ENCODE data around the gene TIMM17A.
A peak's percentile ranks its signal among the peaks of the same experiment; 100 is the strongest.

The TIMM17A gene

GRCh38 chr1:201983380-201983805, 28.1 kb downstream of the TIMM17A start:
- DNase-seq (ENCODE audit: low read depth) = no peak

GRCh38 chr1:201984446-201984845, 29.1 kb downstream of the TIMM17A start:
- no peak for DNase-seq (ENCODE audit: low read depth)

GRCh38 chr1:201985355-201985754, 30.1 kb downstream of the TIMM17A start:
- no peak for DNase-seq (ENCODE audit: low read depth)

DNA sequence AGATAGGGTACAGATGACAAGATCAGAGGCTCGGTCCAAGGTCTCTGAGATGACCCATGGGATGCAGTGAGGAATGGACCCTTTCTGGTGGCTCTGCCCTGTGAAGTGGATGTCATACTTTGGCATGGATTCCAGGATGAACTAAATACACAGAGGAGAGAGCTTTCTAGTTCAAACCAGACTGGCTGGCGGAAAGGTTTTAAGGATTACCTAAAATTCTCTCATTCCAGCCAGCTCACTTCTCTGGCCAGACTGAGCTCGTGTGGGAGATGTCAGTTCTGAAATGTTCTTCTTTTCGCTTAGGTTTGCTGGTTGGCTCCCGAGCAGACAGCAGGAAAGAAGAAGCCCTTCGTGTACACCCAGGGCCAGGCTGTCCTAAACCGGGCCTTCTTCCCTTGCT, 33.3 kb downstream of the TIMM17A start:
- DNase-seq (ENCODE audit: low read depth) = no peak

DNA sequence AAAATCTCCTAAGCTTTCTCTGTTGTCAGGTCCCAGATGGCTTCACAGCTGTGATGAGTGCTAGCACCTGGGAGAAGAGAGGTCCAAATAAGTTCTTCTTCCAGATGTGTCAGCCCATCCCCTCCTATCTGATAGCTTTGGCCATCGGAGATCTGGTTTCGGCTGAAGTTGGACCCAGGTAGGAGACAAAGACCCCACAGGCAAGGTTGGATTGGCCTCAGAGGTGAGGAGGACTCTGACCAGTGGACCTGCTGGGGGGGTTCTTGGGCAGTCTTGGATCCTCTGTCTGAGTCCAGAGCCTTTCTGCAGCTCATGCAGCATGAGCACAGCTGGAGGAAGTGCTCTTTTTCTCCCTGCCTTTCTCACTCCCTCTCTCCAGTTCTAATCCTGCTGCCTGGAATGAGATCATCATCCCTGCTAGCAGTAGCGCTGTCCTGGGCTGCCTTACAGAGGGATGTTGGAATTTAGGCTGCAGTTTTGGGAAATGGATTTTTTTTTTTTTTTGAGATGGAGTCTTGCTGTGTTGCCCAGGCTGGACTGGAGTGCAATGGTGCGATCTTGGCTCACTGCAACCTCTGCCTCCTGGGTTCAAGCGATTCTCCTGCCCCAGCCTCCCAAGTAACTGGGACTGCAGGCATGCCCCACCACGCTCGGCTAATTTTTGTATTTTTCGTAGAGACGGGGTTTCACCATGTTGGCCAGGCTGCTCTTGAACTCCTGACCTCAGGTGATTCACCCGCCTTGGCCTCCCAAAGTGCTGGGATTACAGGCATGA, 34.2 kb downstream of the TIMM17A start:
- no peak for DNase-seq (ENCODE audit: low read depth)

DNA sequence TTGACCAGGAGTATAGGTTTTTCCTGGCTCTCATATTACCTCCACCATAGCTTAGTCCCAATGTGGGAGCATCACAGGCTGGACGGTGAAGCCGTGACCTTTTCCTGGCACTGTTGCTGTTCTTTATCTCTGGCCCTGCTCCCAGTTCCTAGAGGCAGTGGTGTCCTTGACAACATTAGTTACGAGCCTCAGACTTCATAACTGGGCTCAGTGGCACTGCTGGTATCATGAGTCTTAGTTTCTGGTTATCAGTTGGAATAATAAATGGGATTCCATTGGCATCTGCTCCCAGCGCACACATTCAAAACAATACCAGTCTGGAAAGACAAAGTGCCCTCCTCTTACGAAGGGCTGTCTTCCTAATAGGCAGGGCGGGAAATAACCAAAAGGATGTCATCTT, 35.1 kb downstream of the TIMM17A start:
- DNase-seq (ENCODE audit: low read depth) = no peak

DNA sequence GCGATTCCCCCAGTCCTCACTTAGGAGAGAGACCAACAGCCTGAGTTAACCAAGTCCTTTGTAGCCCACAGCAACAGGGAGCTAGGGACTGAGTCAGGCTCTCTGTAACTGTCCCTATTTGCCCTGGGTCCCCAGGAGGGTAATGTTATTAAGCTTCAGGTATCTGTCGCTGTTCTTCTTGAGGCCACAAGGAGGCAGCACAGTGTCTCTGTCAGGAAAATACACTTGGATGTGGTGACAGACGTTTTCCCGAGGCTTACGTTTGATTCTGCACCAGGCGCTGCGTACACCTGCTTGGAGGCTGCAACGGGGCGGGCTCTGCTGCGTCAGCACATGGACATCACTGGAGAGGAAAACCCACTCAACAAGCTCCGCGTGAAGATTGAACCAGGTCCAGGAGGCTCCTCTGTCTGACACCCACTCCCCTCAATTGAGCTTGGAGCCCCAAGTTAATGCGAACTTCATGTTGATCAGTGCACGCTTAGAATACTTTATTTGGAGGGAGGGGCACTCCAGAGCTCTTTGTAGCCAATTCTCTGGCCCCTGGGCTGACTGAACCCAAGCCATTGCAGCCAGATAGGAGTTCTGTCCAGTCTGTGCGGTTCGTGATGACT, 44.4 kb downstream of the TIMM17A start:
- peak; percentile 71 for DNase-seq (ENCODE audit: low read depth)

DNA sequence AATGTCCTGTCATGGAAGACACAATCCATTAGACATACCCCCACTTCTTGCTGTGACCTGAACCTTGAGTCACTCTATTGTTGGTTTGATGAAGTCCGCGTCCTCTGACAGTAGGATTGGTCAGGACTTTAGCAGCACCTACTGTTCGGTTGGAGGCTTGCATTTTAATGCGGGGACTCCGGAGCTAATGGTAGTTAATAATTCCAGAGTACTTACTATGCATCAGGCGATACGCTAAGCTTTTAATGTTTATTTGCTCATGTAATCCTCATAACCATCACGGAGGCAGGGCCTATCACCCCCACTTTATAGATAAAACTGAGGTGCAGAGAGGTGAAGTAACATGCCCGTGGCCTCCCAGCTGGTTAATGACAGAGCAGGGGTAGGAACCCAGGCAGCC, 47.2 kb downstream of the TIMM17A start:
- DNase-seq (ENCODE audit: low read depth) = no peak

DNA sequence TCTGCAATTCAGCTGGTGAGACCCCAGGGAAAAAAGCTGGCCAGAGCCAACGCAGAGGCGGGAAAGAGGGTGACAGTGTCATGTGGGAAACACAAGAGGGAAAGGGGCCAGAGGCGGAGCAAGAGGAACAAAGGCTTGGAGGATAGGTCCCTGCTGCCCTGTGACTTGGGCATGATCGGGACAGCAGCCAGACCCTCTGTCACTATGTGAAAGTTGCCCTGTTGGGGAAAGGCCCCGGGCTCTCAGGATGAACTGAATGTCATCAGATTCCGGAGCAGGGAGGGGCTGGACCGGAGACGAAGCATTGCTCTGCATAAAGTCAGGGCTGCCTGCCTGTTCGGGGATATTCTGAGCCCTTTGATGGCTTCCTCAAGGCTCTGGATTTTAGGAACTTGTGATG, 49.4 kb downstream of the TIMM17A start:
- no peak for DNase-seq (ENCODE audit: low read depth)

GRCh38 chr1:202005958-202006357, 50.7 kb downstream of the TIMM17A start:
- DNase-seq (ENCODE audit: low read depth) = peak; percentile 57

- DNase-seq (ENCODE audit: low read depth) = no peak
Measured at GRCh38 chr1:202007304-202007703, 52.0 kb downstream of the TIMM17A start.

GRCh38 chr1:202007805-202008489, 52.6 kb downstream of the TIMM17A start:
- DNase-seq (ENCODE audit: low read depth) = peak; percentile 65

DNA sequence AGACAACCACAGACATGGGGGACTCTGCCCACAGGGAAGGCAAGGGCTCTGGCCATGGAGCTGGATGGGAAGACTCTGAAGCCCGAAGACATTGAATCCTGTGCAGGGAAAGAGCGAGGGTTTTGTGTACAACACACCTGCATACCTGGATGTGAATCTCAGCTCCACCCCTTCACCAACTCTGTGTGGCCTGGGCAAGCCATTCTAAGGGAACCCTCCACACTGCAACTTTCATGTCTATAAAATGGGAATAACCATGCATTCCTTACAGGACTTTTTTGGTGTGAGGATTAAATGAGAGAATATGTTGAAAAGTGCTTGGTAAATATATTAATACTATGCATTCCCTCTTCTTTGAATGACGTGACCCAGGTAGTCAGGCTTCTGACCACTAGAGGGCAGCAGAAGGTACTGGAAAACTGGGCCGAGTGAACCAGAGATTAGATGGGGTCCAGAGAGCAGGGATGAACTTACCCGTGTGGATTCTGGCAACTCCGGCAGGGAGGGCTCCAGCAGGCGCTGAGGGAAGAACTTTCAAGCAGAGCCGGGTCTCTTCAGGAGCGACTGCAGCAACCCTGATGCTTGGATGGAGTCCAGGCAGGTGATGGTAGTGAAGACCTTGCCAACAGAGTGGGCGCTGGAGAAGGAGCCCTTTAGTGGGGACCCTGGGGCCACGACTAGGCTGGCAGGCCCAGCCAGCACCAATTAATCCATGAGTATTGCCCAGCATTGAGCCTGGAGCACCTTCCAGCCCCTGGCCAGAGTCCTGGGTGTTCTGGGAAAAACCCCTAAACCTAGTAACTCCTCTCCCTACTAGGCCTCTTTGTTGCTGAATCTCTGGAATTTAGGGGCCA, 54.2 kb downstream of the TIMM17A start:
- DNase-seq (ENCODE audit: low read depth) = peak; percentile 82

GRCh38 chr1:202010180-202011015, 55.1 kb downstream of the TIMM17A start, which contains the start of gene ELF3:
Gene ELF3 (plus strand): TSS chr1:202010587. CDS start chr1:202011137, 550 bp downstream.
- peak; percentile 30 for DNase-seq (ENCODE audit: low read depth)

- DNase-seq (ENCODE audit: low read depth) = no peak
Measured at GRCh38 chr1:202011994-202012393, 56.7 kb downstream of the TIMM17A start.

DNA sequence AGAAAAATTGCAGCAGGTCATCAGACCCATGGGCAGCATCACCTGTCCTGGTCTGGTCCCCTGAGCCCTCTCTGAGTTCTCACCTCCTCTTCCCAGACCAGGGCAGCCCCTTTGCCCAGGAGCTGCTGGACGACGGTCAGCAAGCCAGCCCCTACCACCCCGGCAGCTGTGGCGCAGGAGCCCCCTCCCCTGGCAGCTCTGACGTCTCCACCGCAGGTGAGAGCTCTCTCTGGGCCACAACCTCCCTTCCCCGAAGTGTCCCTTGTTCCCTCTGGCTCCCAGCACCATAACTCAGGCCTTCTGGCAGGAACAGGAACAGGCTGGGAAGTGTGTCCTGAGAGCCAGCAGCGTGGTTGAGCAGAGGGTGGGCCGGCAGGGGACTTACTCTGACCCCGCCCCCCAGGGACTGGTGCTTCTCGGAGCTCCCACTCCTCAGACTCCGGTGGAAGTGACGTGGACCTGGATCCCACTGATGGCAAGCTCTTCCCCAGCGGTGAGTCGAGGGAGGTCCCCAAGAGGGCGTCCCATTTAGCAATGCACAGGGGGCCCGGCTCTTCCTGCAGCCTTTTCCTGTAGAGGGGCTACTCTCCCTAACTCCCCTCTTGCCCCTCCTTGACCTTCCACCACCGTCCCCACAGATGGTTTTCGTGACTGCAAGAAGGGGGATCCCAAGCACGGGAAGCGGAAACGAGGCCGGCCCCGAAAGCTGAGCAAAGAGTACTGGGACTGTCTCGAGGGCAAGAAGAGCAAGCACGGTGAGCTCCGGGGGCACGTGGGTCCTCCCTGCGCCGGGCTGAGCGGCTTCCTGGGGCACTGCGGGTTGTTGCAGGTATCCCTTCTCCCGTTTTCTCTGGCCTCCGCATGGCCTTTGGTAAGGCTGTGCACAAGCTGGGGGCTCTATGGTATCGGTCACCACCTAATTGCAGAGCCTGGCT, 57.5 kb downstream of the TIMM17A start:
- no peak for DNase-seq (ENCODE audit: low read depth)

DNA sequence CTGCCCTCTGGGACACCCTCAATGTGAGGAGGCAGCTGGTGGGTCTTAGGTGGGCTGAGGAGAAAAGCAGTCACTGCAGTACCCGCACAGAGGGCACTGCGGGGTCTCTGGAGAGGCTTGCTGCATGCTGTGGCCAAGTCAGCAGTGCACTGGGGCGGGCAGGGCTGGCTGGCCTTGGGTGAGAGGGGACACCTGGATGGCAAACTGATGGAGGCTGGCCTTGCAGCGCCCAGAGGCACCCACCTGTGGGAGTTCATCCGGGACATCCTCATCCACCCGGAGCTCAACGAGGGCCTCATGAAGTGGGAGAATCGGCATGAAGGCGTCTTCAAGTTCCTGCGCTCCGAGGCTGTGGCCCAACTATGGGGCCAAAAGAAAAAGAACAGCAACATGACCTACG, 58.3 kb downstream of the TIMM17A start:
- no peak for DNase-seq (ENCODE audit: low read depth)

DNA sequence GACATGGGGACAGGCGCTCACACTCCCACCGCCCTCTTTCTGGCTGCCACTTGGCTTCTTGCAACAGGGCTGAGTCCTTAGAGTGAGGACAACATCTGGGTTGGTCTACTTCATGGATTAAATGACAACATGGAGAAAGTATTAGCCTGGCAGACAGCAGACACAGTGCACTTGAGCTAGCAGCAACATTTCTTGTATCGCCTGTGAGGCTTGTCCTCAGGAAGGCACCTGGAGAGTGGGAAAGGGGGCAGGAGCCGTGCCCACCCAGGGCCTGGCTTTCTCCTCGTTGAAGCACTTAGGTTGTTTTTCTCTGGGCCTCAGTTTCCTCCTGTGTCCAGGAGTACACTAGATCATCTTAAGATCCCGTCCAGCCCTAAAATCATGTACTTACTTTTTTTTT, 58.8 kb downstream of the TIMM17A start:
- DNase-seq (ENCODE audit: low read depth) = no peak

GRCh38 chr1:202014915-202015661, 59.8 kb downstream of the TIMM17A start:
- DNase-seq (ENCODE audit: low read depth) = no peak

DNA sequence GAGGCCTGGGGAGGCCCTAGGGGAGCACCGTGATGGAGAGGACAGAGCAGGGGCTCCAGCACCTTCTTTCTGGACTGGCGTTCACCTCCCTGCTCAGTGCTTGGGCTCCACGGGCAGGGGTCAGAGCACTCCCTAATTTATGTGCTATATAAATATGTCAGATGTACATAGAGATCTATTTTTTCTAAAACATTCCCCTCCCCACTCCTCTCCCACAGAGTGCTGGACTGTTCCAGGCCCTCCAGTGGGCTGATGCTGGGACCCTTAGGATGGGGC, 60.3 kb downstream of the TIMM17A start:
- DNase-seq (ENCODE audit: low read depth) = no peak
